Activated T-cell treated with anti-CD3 and anti-CD28 coated beads for 48 hours (primary cell): ENCODE results near the gene HIRA.

Experiments used
- DNase-seq: peaks from one replicate; pipeline ENCODE4 v3.0.0-alpha.2; 2020; ENCODE audit warnings: low read depth

The HIRA gene

GRCh38 chr22:19410941-19411689, 20.4 kb downstream of the HIRA start:
- no peak for DNase-seq

GRCh38 chr22:19407649-19408606, 23.6 kb downstream of the HIRA start:
- no peak for DNase-seq

- no peak for DNase-seq
These were observed 24.7 kb downstream of the HIRA start for GRCh38 chr22:19406846-19407245.

GRCh38 chr22:19406281-19406811, 25.2 kb downstream of the HIRA start:
- no peak for DNase-seq

- DNase-seq: no peak
These were observed 25.9 kb downstream of the HIRA start for GRCh38 chr22:19405652-19406051.

- no peak for DNase-seq
These were observed 26.4 kb downstream of the HIRA start for GRCh38 chr22:19405133-19405532.

- DNase-seq: no peak
These were observed 26.9 kb downstream of the HIRA start for GRCh38 chr22:19404676-19405075.

- no peak for DNase-seq
These were observed 28.8 kb downstream of the HIRA start for GRCh38 chr22:19402642-19403191.

GRCh38 chr22:19401483-19401882, 30.1 kb downstream of the HIRA start:
- DNase-seq: no peak

- no peak for DNase-seq
These were observed 30.7 kb downstream of the HIRA start for GRCh38 chr22:19400881-19401280.

GRCh38 chr22:19398652-19399051, 32.9 kb downstream of the HIRA start:
- no peak for DNase-seq

GRCh38 chr22:19398206-19398605, 33.3 kb downstream of the HIRA start:
- no peak for DNase-seq

GRCh38 chr22:19397734-19398104, 33.8 kb downstream of the HIRA start:
- no peak for DNase-seq

GRCh38 chr22:19396934-19397733, 34.4 kb downstream of the HIRA start:
- no peak for DNase-seq

- no peak for DNase-seq
These were observed 35.0 kb downstream of the HIRA start for GRCh38 chr22:19396561-19396933.

- no peak for DNase-seq
These were observed 36.3 kb downstream of the HIRA start for GRCh38 chr22:19395276-19395675.

GRCh38 chr22:19394274-19395050, 37.1 kb downstream of the HIRA start:
- no peak for DNase-seq

- DNase-seq: no peak
These were observed 37.8 kb downstream of the HIRA start for GRCh38 chr22:19393704-19394103.

GRCh38 chr22:19387575-19387974, 44.0 kb downstream of the HIRA start:
- DNase-seq: no peak

- DNase-seq: no peak
These were observed 44.5 kb downstream of the HIRA start for GRCh38 chr22:19387038-19387437.

GRCh38 chr22:19386248-19386647, 45.3 kb downstream of the HIRA start:
- DNase-seq: no peak
